Measurements from ENCODE around the gene BGLAP. TPM values are rescaled to one million over a fixed set of nuclear protein-coding genes. Genes with fewer than 3 reads are reported as not detected.

The BGLAP gene
- total RNA-seq = 0.16 and 0.26 TPM in 2 replicates

GRCh38 chr1:156241926-156242325 is at the start of gene BGLAP:
Gene BGLAP (plus strand): TSS chr1:156242184. CDS start chr1:156242232, 48 bp downstream.

GRCh38 chr1:156193488-156194299 is 48.3 kb upstream of the BGLAP start, which contains the start of gene SLC25A44:
Gene SLC25A44 (plus strand): TSS chr1:156194104. CDS start chr1:156199848, 5,744 bp downstream.

GRCh38 chr1:156212833-156213643 is 28.9 kb upstream of the BGLAP start, which contains the start of gene PMF1:
Gene PMF1 (plus strand): TSS chr1:156213007. CDS start chr1:156213016, 9 bp downstream.

GRCh38 chr1:156247460-156248322 is 5.7 kb downstream of the BGLAP start, which contains the start of gene PAQR6:
Gene PAQR6 (minus strand): TSS chr1:156248056. CDS start chr1:156246731, 1,325 bp downstream.

GRCh38 chr1:156282479-156283222 is 40.7 kb downstream of the BGLAP start, which contains the start of gene SMG5:
Gene SMG5 (minus strand): TSS chr1:156282825. CDS start chr1:156282680, 145 bp downstream.

GRCh38 chr1:156284112-156284511 is 42.1 kb downstream of the BGLAP start, which contains the start of gene TMEM79:
Gene TMEM79 (plus strand): TSS chr1:156284325. CDS start chr1:156285227, 902 bp downstream.

Other genes with a start within 250 kb of the BGLAP start
- 363 and 500 TPM in 2 replicates for gene SSR2, start 221.2 kb upstream of the BGLAP start, total RNA-seq
- 6.4 and 6.9 TPM in 2 replicates for gene UBQLN4, start 188.4 kb upstream of the BGLAP start, total RNA-seq
- gene LAMTOR2, start 187.4 kb upstream of the BGLAP start, total RNA-seq = 68.1 and 77.3 TPM in 2 replicates
- 0.09 TPM in 1 of 2 replicates, not detected in the other for gene RAB25, start 181.0 kb upstream of the BGLAP start, total RNA-seq
- 1.2 and 1.4 TPM in 2 replicates for gene MEX3A, start 159.7 kb upstream of the BGLAP start, total RNA-seq
- 1,299 and 1,396 TPM in 2 replicates for gene LMNA, start 127.5 kb upstream of the BGLAP start, total RNA-seq
- 0.95 and 1.6 TPM in 2 replicates for gene SEMA4A, start 88.6 kb upstream of the BGLAP start, total RNA-seq
- 5.5 and 6.0 TPM in 2 replicates for gene SLC25A44, start 48.1 kb upstream of the BGLAP start, total RNA-seq
- gene PMF1, start 29.2 kb upstream of the BGLAP start, total RNA-seq = 16.2 and 24.6 TPM in 2 replicates
- gene PAQR6, start 5.9 kb downstream of the BGLAP start, total RNA-seq = 0.47 and 0.60 TPM in 2 replicates
- 26.0 and 29.8 TPM in 2 replicates for gene SMG5, start 40.6 kb downstream of the BGLAP start, total RNA-seq
- gene TMEM79, start 42.1 kb downstream of the BGLAP start, total RNA-seq = 1.2 and 1.3 TPM in 2 replicates
- gene GLMP, start 53.5 kb downstream of the BGLAP start, total RNA-seq = 71.4 and 91.9 TPM in 2 replicates
- gene VHLL, start 57.1 kb downstream of the BGLAP start, total RNA-seq = 0.17 TPM in 1 of 2 replicates, not detected in the other
- gene CCT3, start 96.1 kb downstream of the BGLAP start, total RNA-seq = 335 and 443 TPM in 2 replicates
- gene TSACC, start 96.3 kb downstream of the BGLAP start, total RNA-seq = not detected in 2 replicates
- gene RHBG, start 127.0 kb downstream of the BGLAP start, total RNA-seq = not detected in 2 replicates

Measured in bronchial smooth muscle cell (primary cell).